ENCODE data around the gene GCK.

DNA sequence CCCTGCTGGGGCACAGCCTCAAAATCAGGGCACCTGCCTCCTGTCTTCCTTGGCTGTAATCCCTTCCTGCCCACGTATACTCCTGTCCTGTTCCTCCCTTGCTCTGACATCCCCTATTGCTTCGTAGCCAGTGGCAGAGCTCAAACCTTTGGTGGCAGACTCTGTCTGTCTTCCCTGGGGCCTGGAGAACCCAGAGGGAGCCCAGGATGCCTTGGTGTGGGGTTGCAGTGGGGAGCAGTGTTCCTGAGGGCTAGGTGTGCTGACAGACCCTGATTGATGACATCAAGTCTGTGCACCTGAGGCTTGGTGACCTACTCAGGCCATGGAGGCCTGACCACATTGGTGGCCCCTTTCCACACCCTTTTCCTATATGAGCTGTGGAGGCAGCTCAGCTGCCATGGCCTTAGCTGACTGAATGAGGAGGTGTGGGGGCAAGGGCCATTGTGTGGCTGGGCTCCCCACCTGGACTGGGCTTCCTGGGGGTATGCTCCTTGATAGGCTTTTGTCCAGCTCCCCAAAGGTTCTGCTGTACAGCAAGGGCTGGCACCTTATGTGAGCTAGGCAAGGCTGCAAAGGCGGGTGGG lies 5.4 kb upstream of the GCK start:
- TF ChIP-seq, protein P1, sequence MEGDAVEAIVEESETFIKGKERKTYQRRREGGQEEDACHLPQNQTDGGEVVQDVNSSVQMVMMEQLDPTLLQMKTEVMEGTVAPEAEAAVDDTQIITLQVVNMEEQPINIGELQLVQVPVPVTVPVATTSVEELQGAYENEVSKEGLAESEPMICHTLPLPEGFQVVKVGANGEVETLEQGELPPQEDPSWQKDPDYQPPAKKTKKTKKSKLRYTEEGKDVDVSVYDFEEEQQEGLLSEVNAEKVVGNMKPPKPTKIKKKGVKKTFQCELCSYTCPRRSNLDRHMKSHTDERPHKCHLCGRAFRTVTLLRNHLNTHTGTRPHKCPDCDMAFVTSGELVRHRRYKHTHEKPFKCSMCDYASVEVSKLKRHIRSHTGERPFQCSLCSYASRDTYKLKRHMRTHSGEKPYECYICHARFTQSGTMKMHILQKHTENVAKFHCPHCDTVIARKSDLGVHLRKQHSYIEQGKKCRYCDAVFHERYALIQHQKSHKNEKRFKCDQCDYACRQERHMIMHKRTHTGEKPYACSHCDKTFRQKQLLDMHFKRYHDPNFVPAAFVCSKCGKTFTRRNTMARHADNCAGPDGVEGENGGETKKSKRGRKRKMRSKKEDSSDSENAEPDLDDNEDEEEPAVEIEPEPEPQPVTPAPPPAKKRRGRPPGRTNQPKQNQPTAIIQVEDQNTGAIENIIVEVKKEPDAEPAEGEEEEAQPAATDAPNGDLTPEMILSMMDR (IDR thresholded peaks at IDR 0.05): no peak
- no peak for TF ChIP-seq POLR2A (IDR thresholded peaks at IDR 0.05)
